HepG2 (cell line): ENCODE measurements around the gene HLCS. TPM values are rescaled to one million over a fixed set of nuclear protein-coding genes. Genes with fewer than 3 reads are reported as not detected.
A peak's percentile ranks its signal among the peaks of the same experiment; 100 is the strongest.

Experiments used
- ASH2L ChIP-seq: fragments of 300-600, 200-600 bp; sonication (generic); IDR thresholded peaks from 2 replicates; pipeline ENCODE4 v1.7.0; 2017; ENCODE audit warnings: low read depth, mild to moderate bottlenecking, moderate library complexity, mixed read lengths, low read length; ENCODE audit not compliant: insufficient read length
- BRCA1 ChIP-seq: sonication (generic); formaldehyde crosslinking; IDR thresholded peaks from 2 replicates; pipeline ENCODE4 v1.4.0; 2020; ENCODE audit warnings: missing genetic modification reagents
- HES4 ChIP-seq: sonication (generic); formaldehyde crosslinking; IDR thresholded peaks from 2 replicates; pipeline ENCODE4 v1.9.0; 2021; ENCODE audit warnings: mild to moderate bottlenecking, missing genetic modification reagents, borderline replicate concordance
- HHEX ChIP-seq: IDR thresholded peaks from 2 replicates; pipeline ENCODE4 v1.6.1; 2016; ENCODE audit warnings: control low read depth
- HMG20A ChIP-seq: IDR thresholded peaks from 2 replicates; pipeline ENCODE4 v1.6.1; 2016; ENCODE audit warnings: borderline replicate concordance
- HOXD1 ChIP-seq: sonication (generic); formaldehyde crosslinking; IDR thresholded peaks from 2 replicates; pipeline ENCODE4 v1.5.0; 2020; ENCODE audit warnings: missing genetic modification reagents
- KAT7 ChIP-seq: IDR thresholded peaks from 2 replicates; pipeline ENCODE4 v1.6.1; 2018; ENCODE audit warnings: borderline replicate concordance, missing compliant biosample characterization
- KDM3A ChIP-seq: IDR thresholded peaks from 2 replicates; pipeline ENCODE4 v1.6.1; 2018; ENCODE audit warnings: low read depth, missing compliant biosample characterization
- SP5 ChIP-seq: IDR thresholded peaks from 2 replicates; pipeline ENCODE4 v1.6.1; 2016; ENCODE audit warnings: low read depth, borderline replicate concordance
- TRIM24 ChIP-seq: sonication (generic); formaldehyde crosslinking; IDR thresholded peaks from 2 replicates; pipeline ENCODE4 v1.8.0; 2022; ENCODE audit warnings: mild to moderate bottlenecking, missing genetic modification reagents
- ZBTB7B ChIP-seq: sonication (generic); formaldehyde crosslinking; IDR thresholded peaks from 2 replicates; pipeline ENCODE4 v1.4.0; 2020; ENCODE audit warnings: missing genetic modification reagents
- ZNF232 ChIP-seq: sonication (generic); formaldehyde crosslinking; IDR thresholded peaks from 2 replicates; pipeline ENCODE4 v1.4.0; 2020; ENCODE audit warnings: missing genetic modification reagents, borderline replicate concordance
- ZNF644 ChIP-seq: IDR thresholded peaks from 2 replicates; pipeline ENCODE4 v1.6.1; 2016; ENCODE audit warnings: low read depth
- ZNF703 ChIP-seq: sonication (generic); formaldehyde crosslinking; IDR thresholded peaks from 2 replicates; pipeline ENCODE4 v1.5.1; 2020; ENCODE audit warnings: missing genetic modification reagents, mild to moderate bottlenecking, moderate library complexity, borderline replicate concordance
- ZNF792 ChIP-seq: IDR thresholded peaks from 2 replicates; pipeline ENCODE4 v1.6.1; 2016
- polyA plus RNA-seq, 8 experiments: library from polyadenylated mRNA; depleted of rRNA in 3 of 8; stranded (reverse) in 7 of 8; unstranded in 1 of 8; fragments of >200 nt; fragmentation: Illumina TruSeq in 4 of 8; extraction: Trizol in 4 of 8; gene quantifications; 2 replicates each; pipeline versions ENCODE4 v1.2.1 to v1.2.3, GENCODE V29; 2011 to 2016; ENCODE audit warnings: low read depth in 4 of 8, missing spikeins in 1 of 8, mixed read lengths in 1 of 8; ENCODE audit not compliant: insufficient read depth in 1 of 8
- total RNA-seq, 5 experiments: library from RNA; depleted of rRNA; stranded (reverse); fragments of >200 nt; fragmentation: Illumina TruSeq; extraction: Trizol; gene quantifications; 2 replicates each; pipeline ENCODE4 v1.2.3, GENCODE V29; 2016; ENCODE audit warnings: low read depth in 1 of 5
- TF ChIP-seq, protein P1 (sequence below): sonication (generic); formaldehyde crosslinking; IDR thresholded peaks from 2 replicates; pipeline ENCODE4 v1.4.0; 2020; ENCODE audit warnings: missing genetic modification reagents
- TF ChIP-seq, protein P2 (sequence below): sonication (generic); formaldehyde crosslinking; IDR thresholded peaks from 2 replicates; pipeline ENCODE4 v1.4.0; 2020; ENCODE audit warnings: missing genetic modification reagents
- TF ChIP-seq, protein P3 (sequence below): sonication (generic); formaldehyde crosslinking; IDR thresholded peaks from 2 replicates; pipeline ENCODE4 v1.8.0; 2022; ENCODE audit warnings: mild to moderate bottlenecking, missing genetic modification reagents, borderline replicate concordance
- TF ChIP-seq, protein P4 (sequence below): fragments of 450-650 bp; IDR thresholded peaks from 2 replicates; pipeline ENCODE4 v1.6.1; 2016
- TF ChIP-seq, protein P5 (sequence below): sonication (generic); formaldehyde crosslinking; IDR thresholded peaks from 2 replicates; pipeline ENCODE4 v1.8.1; 2023; ENCODE audit warnings: mild to moderate bottlenecking, missing genetic modification reagents, borderline replicate concordance
- TF ChIP-seq, protein P6 (sequence below): IDR thresholded peaks from 2 replicates; pipeline ENCODE4 v1.6.1; 2012; ENCODE audit warnings: low read depth, low read length, improper control_type of control experiment

The HLCS gene
- total and polyA plus RNA-seq, 2 of the 13 experiments (the other 11 are each of a cell fraction or from before 2014, with no cell fraction given) = 7.9 to 12.3 TPM

DNA sequence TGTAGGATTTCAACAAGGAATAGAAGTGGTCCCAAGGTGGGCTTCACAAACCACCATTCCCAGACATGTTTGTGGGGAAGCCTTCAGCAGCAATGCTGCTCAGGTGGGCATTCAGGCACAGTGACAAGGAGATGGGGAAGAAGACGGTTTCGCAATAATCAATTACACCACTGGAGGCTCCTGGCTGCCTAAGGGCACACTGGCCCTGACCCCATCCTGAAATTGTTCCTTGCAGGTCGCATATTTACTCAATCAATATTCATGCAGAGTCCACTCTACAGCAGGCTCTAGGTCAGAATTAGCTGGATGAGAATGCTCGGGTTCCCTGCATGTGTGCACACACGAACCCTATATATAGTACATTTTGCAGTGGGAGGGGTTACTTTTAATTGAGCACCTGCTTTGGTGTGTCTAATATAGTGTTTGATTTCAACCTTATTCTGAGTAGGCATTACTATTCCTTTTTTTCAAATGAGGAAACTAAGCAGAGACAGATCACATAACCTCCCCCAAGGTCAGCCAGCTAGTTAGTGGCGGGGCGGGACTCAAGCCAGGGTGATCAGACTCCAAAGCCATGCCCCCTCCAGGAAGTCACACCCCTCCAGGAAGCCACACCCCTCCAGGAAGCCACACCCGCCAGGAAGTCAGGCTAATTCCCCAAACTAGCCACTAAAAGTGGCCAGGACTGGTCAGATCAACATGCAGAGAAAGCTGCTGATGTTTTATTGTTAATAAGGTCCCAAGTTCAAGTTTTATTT, 106.5 kb downstream of the HLCS start (continued):
- TF ChIP-seq HHEX (CRISPR knock-in tag) (0 out of 2 replicates have a peak, but pooled peaks have one; percentile 23), SP5 (CRISPR knock-in tag) (peak; percentile 32; the same call in 1 of the 2 replicates), KDM3A (CRISPR knock-in tag) (no peak), TRIM24 (CRISPR knock-in tag) (no peak), ZBTB7B (CRISPR knock-in tag) (peak; percentile 92), ZNF792 (CRISPR knock-in tag) (0 out of 2 replicates have a peak, but pooled peaks have one; percentile 16), HMG20A (CRISPR knock-in tag) (peak; percentile 68), HES4 (CRISPR knock-in tag) (no peak), HOXD1 (CRISPR knock-in tag) (no peak), ZNF703 (CRISPR knock-in tag) (no peak), ASH2L (peak; percentile 90), BRCA1 (CRISPR knock-in tag) (no peak), ZNF232 (no peak), ZNF644 (no peak), KAT7 (CRISPR knock-in tag) (no peak)
- TF ChIP-seq, protein P1, sequence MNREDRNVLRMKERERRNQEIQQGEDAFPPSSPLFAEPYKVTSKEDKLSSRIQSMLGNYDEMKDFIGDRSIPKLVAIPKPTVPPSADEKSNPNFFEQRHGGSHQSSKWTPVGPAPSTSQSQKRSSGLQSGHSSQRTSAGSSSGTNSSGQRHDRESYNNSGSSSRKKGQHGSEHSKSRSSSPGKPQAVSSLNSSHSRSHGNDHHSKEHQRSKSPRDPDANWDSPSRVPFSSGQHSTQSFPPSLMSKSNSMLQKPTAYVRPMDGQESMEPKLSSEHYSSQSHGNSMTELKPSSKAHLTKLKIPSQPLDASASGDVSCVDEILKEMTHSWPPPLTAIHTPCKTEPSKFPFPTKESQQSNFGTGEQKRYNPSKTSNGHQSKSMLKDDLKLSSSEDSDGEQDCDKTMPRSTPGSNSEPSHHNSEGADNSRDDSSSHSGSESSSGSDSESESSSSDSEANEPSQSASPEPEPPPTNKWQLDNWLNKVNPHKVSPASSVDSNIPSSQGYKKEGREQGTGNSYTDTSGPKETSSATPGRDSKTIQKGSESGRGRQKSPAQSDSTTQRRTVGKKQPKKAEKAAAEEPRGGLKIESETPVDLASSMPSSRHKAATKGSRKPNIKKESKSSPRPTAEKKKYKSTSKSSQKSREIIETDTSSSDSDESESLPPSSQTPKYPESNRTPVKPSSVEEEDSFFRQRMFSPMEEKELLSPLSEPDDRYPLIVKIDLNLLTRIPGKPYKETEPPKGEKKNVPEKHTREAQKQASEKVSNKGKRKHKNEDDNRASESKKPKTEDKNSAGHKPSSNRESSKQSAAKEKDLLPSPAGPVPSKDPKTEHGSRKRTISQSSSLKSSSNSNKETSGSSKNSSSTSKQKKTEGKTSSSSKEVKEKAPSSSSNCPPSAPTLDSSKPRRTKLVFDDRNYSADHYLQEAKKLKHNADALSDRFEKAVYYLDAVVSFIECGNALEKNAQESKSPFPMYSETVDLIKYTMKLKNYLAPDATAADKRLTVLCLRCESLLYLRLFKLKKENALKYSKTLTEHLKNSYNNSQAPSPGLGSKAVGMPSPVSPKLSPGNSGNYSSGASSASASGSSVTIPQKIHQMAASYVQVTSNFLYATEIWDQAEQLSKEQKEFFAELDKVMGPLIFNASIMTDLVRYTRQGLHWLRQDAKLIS = no peak
- TF ChIP-seq, protein P2, sequence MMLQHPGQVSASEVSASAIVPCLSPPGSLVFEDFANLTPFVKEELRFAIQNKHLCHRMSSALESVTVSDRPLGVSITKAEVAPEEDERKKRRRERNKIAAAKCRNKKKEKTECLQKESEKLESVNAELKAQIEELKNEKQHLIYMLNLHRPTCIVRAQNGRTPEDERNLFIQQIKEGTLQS (CRISPR knock-in tag) = no peak
- TF ChIP-seq, protein P3, sequence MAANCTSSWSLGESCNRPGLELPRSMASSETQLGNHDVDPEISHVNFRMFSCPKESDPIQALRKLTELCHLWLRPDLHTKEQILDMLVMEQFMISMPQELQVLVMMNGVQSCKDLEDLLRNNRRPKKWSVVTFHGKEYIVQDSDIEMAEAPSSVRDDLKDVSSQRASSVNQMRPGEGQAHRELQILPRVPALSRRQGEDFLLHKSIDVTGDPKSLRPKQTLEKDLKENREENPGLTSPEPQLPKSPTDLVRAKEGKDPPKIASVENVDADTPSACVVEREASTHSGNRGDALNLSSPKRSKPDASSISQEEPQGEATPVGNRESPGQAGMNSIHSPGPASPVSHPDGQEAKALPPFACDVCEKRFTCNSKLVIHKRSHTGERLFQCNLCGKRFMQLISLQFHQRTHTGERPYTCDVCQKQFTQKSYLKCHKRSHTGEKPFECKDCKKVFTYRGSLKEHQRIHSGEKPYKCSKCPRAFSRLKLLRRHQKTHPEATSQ (CRISPR knock-in tag) = no peak
- TF ChIP-seq, protein P4, sequence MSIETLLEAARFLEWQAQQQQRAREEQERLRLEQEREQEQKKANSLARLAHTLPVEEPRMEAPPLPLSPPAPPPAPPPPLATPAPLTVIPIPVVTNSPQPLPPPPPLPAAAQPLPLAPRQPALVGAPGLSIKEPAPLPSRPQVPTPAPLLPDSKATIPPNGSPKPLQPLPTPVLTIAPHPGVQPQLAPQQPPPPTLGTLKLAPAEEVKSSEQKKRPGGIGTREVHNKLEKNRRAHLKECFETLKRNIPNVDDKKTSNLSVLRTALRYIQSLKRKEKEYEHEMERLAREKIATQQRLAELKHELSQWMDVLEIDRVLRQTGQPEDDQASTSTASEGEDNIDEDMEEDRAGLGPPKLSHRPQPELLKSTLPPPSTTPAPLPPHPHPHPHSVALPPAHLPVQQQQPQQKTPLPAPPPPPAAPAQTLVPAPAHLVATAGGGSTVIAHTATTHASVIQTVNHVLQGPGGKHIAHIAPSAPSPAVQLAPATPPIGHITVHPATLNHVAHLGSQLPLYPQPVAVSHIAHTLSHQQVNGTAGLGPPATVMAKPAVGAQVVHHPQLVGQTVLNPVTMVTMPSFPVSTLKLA = no peak
- TF ChIP-seq, protein P5, sequence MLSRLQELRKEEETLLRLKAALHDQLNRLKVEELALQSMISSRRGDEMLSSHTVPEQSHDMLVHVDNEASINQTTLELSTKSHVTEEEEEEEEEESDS = no peak
- TF ChIP-seq, protein P6, sequence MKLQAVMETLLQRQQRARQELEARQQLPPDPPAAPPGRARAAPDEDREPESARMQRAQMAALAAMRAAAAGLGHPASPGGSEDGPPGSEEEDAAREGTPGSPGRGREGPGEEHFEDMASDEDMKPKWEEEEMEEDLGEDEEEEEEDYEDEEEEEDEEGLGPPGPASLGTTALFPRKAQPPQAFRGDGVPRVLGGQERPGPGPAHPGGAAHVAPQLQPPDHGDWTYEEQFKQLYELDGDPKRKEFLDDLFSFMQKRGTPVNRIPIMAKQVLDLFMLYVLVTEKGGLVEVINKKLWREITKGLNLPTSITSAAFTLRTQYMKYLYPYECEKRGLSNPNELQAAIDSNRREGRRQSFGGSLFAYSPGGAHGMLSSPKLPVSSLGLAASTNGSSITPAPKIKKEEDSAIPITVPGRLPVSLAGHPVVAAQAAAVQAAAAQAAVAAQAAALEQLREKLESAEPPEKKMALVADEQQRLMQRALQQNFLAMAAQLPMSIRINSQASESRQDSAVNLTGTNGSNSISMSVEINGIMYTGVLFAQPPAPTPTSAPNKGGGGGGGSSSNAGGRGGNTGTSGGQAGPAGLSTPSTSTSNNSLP = no peak; the same call in 1 of the 2 replicates
